ENCODE results near the gene COL8A1. TPM values are rescaled to one million over a fixed set of nuclear protein-coding genes. Genes with fewer than 3 reads are reported as not detected.

COL8A1 gene
- total RNA-seq, 6 experiments from 2014 or later = 0.56 to 1.5 (median 0.79) TPM

DNA sequence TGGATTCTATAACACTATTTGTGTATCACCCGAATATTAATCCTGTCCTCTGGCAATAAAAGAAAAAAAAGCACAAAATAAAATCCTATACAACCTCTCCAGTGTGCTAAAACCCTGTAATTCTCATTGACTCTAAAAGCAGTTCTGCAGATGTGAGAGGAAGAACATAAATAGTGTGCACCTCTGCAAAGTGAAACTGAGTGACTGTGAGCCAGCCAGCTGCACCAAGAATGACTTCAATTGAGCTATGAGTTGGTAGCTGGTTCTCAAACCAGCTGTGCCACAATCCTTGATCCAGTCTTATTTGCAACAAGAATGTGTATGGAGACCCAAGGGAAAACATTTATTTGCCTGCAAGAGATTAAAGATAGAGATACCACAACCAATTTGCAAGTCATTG, 31.2 kb upstream of the COL8A1 start:
- Histone ChIP-seq H3K4me1 (no peaks in the 10 kb centered on the region), H3K9me3 (no peaks in the 10 kb centered on the region), H3K4me3 (no peak overlapping the region), H3K27me3 (no peaks in the 10 kb centered on the region), H3K36me3 (no peaks in the 10 kb centered on the region), H3K27ac (no peak overlapping the region)
- intact Hi-C loops (cut with DNase I) = no loop called here
- no peak for DNase-seq
- WGBS (ENCODE audit: insufficient coverage, low coverage, low lambda C conversion rate, missing lambda C conversion rate) = 39% methylated on average over 1 of the region's 1 CpG
- no peak for ATAC-seq
- TF ChIP-seq POLR2A (IDR thresholded peaks at IDR 0.05) = no peak
- TF ChIP-seq, protein P1, sequence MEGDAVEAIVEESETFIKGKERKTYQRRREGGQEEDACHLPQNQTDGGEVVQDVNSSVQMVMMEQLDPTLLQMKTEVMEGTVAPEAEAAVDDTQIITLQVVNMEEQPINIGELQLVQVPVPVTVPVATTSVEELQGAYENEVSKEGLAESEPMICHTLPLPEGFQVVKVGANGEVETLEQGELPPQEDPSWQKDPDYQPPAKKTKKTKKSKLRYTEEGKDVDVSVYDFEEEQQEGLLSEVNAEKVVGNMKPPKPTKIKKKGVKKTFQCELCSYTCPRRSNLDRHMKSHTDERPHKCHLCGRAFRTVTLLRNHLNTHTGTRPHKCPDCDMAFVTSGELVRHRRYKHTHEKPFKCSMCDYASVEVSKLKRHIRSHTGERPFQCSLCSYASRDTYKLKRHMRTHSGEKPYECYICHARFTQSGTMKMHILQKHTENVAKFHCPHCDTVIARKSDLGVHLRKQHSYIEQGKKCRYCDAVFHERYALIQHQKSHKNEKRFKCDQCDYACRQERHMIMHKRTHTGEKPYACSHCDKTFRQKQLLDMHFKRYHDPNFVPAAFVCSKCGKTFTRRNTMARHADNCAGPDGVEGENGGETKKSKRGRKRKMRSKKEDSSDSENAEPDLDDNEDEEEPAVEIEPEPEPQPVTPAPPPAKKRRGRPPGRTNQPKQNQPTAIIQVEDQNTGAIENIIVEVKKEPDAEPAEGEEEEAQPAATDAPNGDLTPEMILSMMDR (IDR thresholded peaks at IDR 0.05) = no peak

- intact Hi-C loops (cut with DNase I) = no loop called here
Measured at GRCh38 chr3:99614768-99615167, 23.6 kb upstream of the COL8A1 start.

GRCh38 chr3:99620077-99620767, 18.2 kb upstream of the COL8A1 start:
- Histone ChIP-seq H3K4me3 (no peak overlapping the region), H3K27ac (no peak overlapping the region), H3K27me3 (no peaks in the 10 kb centered on the region), H3K4me1 (no peaks in the 10 kb centered on the region), H3K9me3 (no peaks in the 10 kb centered on the region), H3K36me3 (no peaks in the 10 kb centered on the region)
- WGBS (ENCODE audit: insufficient coverage, low coverage, low lambda C conversion rate, missing lambda C conversion rate) = 50% methylated on average over 1 of the region's 1 CpG
- DNase-seq (no peak), ATAC-seq (no peak)
- TF ChIP-seq, protein P1 (IDR thresholded peaks at IDR 0.05) = no peak
- no peak for TF ChIP-seq POLR2A (IDR thresholded peaks at IDR 0.05)
- intact Hi-C loops (cut with DNase I) = no loop called here

More at GRCh38 chr3:99614768-99615167, 23.6 kb upstream of the COL8A1 start:
- DNase-seq (no peak), ATAC-seq (no peak)
- Histone ChIP-seq H3K4me3 (no peak overlapping the region), H3K27ac (no peak overlapping the region), H3K36me3 (no peaks in the 10 kb centered on the region), H3K27me3 (no peaks in the 10 kb centered on the region), H3K9me3 (no peaks in the 10 kb centered on the region), H3K4me1 (no peaks in the 10 kb centered on the region)
- no peak for TF ChIP-seq POLR2A (IDR thresholded peaks at IDR 0.05)
- TF ChIP-seq, protein P1 (IDR thresholded peaks at IDR 0.05) = no peak
- 62% methylated on average over 1 of the region's 1 CpG for WGBS (ENCODE audit: insufficient coverage, low coverage, low lambda C conversion rate, missing lambda C conversion rate)

DNA sequence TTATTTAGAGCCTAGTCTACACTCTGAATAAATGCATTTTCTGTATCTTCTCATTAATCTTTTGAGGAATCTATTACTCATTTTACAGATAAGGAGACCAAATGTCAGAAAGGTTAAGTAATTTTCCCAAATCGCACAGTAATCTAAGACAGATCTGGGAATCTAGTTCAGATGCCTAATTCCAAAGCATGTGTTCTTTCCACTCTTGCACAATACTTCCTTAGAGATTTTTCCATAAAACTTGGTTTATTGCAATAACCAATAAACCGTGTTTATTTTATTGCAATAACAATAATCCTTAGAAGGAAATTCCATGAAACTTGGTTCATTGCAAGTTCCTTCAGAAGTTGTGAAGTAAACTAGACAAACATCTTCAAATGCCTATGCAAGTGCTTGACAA, 17.4 kb upstream of the COL8A1 start:
- Histone ChIP-seq H3K36me3 (no peaks in the 10 kb centered on the region), H3K9me3 (no peaks in the 10 kb centered on the region), H3K4me3 (no peak overlapping the region), H3K4me1 (no peaks in the 10 kb centered on the region), H3K27ac (no peak overlapping the region), H3K27me3 (no peaks in the 10 kb centered on the region)
- intact Hi-C loops (cut with DNase I) = no loop called here
- ATAC-seq (no peak), DNase-seq (no peak)
- WGBS (ENCODE audit: insufficient coverage, low coverage, low lambda C conversion rate, missing lambda C conversion rate) = 61% methylated on average over 2 of the region's 2 CpGs
- TF ChIP-seq, protein P1 (IDR thresholded peaks at IDR 0.05) = no peak
- no peak for TF ChIP-seq POLR2A (IDR thresholded peaks at IDR 0.05)
